K562 (cell line): Measurements from ENCODE around the gene OLFML1. TPM values are rescaled to one million over a fixed set of nuclear protein-coding genes. Genes with fewer than 3 reads are reported as not detected.

Experiments
- COPS2 ChIP-seq: fragments of 450-650 bp; conservative IDR thresholded peaks from 2 replicates; pipeline ENCODE4 v1.6.1; 2016; ENCODE audit warnings: mild to moderate bottlenecking, moderate library complexity
- ETV6 ChIP-seq, 3 experiments: fragments of 150-350 bp in 1 of 3; sonication (generic) in 1 of 3; formaldehyde crosslinking in 1 of 3; IDR thresholded peaks; 2 replicates each; pipeline versions ENCODE4 v1.6.1 to v1.8.0; 2014 to 2022; ENCODE audit warnings: borderline replicate concordance in 2 of 3, low read depth in 2 of 3, antibody characterized with exemption in 1 of 3, low read length in 1 of 3, mild to moderate bottlenecking in 1 of 3, missing genetic modification reagents in 1 of 3
- REST ChIP-seq, 2 experiments: fragments of 450-650 bp; formaldehyde crosslinking in 1 of 2; IDR thresholded peaks; 2 replicates each; pipeline versions ENCODE4 v1.4.0 to v1.6.1; 2014 to 2020; ENCODE audit warnings: mild to moderate bottlenecking in 2 of 2, borderline replicate concordance in 1 of 2, low read depth in 1 of 2
- SMC3 ChIP-seq: conservative IDR thresholded peaks from 2 replicates; pipeline ENCODE4 v1.6.1; 2011; ENCODE audit warnings: low read depth, low read length, improper control_type of control experiment; ENCODE audit not compliant: insufficient read depth
- polyA plus RNA-seq, 8 experiments: library from polyadenylated mRNA; depleted of rRNA in 4 of 8; stranded (reverse) in 5 of 8; unstranded in 3 of 8; fragments of >200 nt; fragmentation: Nextera tagmentation in 2 of 8; fragmentation: Illumina TruSeq in 1 of 8; extraction: Ambion mirVana in 2 of 8; extraction: Trizol in 1 of 8; gene quantifications; 2 replicates each; pipeline versions ENCODE4 v1.2.1 to v1.2.3, GENCODE V29; 2011 to 2014; ENCODE audit warnings: inconsistent platforms in 1 of 8, missing spikeins in 1 of 8
- total RNA-seq, 7 experiments: library from RNA; depleted of rRNA in 6 of 7; stranded (reverse); fragments of >200 nt in 6 of 7; fragmentation: Illumina TruSeq in 2 of 7; extraction: Trizol in 2 of 7; gene quantifications; 2 replicates each; pipeline versions ENCODE4 v1.2.1 to v1.2.3, GENCODE V29; 2011 to 2021; ENCODE audit warnings: low replicate concordance in 1 of 7

The OLFML1 gene
- total and polyA plus RNA-seq, 9 of the 15 experiments (the other 6 are each of a cell fraction or from before 2014, with no cell fraction given) = not detected

- TF ChIP-seq REST (IDR thresholded peaks at IDR 0.05; ENCODE audit: borderline replicate concordance) (peak; percentile 8; the same call in 1 of the 2 replicates), REST (CRISPR knock-in tag; IDR thresholded peaks at IDR 0.05; ENCODE audit: low read depth) (no peak), ETV6 (IDR thresholded peaks at IDR 0.05; ENCODE audit: borderline replicate concordance in 1 of 2, low read depth in 2 of 2, low read length in 1 of 2) (no peak), ETV6 (CRISPR knock-in tag; IDR thresholded peaks at IDR 0.05; ENCODE audit: borderline replicate concordance) (no peak), SMC3 (0 out of 2 replicates have a peak, but pooled peaks have one; percentile 51), COPS2 (no peak)
- TF ChIP-seq, all 486 proteins: peak for 5
Measured at GRCh38 chr11:7548659-7549274, 63.5 kb downstream of the OLFML1 start (continued).
